HEK293 (cell line): ENCODE measurements around the gene ABCA2.

Experiments
- CTCF ChIA-PET: fragments of 350-600 bp; formaldehyde crosslinking; extraction: SDS; loops from one replicate; lab custom pipeline; 2021; ENCODE audit warnings: antibody characterized with exemption; lab: Yijun Ruan, JAX
- POLR2A ChIA-PET: fragments of 300-600 bp; formaldehyde crosslinking; extraction: SDS; loops from one replicate; lab custom pipeline; 2020; ENCODE audit warnings: antibody characterized with exemption, inconsistent platforms; lab: Yijun Ruan, JAX
- H3K27ac ChIP-seq: fragments of 200-500 bp; sonication (Bioruptor generic); 2 replicates; pipeline ENCODE4 v1.5.1; 2014; ENCODE audit warnings: low read depth, low read length, control low read depth, inconsistent platforms; ENCODE audit errors: extremely low read depth
- H3K36me3 ChIP-seq, 2 experiments: fragments of 200-500 bp in 1 of 2; sonication (Bioruptor generic) in 1 of 2; 1 replicate in 1 of 2; 2 replicates in 1 of 2; pipeline ENCODE4 v1.5.1; 2014 to 2017; ENCODE audit warnings: inconsistent platforms in 2 of 2, low read length in 2 of 2; ENCODE audit not compliant: control insufficient read depth in 2 of 2, insufficient read depth in 1 of 2
- H3K4me1 ChIP-seq: fragments of 200-500 bp; sonication (Bioruptor generic); 2 replicates; pipeline ENCODE4 v1.5.1; 2014; ENCODE audit warnings: mild to moderate bottlenecking, low read length, inconsistent platforms; ENCODE audit not compliant: control insufficient read depth, insufficient read depth
- H3K4me3 ChIP-seq: 2 replicates; pipeline ENCODE4 v1.5.1; 2011; ENCODE audit warnings: low read depth, mild to moderate bottlenecking, control low read depth, low read length, moderate library complexity
- H3K9me3 ChIP-seq: fragments of 200-500 bp; sonication (Bioruptor generic); 2 replicates; pipeline ENCODE4 v1.5.1; 2014; ENCODE audit warnings: low read depth, low read length, inconsistent platforms; ENCODE audit not compliant: control insufficient read depth, insufficient read depth
- CTCF ChIP-seq: fragments of 450-650 bp; formaldehyde crosslinking; IDR thresholded peaks from 2 replicates; pipeline ENCODE4 v1.5.1; 2016; ENCODE audit warnings: missing biosample characterization, missing genetic modification characterization
- GLI2 ChIP-seq: fragments of 450-650 bp; formaldehyde crosslinking; IDR thresholded peaks from 2 replicates; pipeline ENCODE4; 2017; ENCODE audit warnings: missing biosample characterization, missing genetic modification characterization, low read depth, borderline replicate concordance
- GLIS1 ChIP-seq: fragments of 450-650 bp; formaldehyde crosslinking; IDR thresholded peaks from 2 replicates; pipeline ENCODE4 v1.5.1; 2016; ENCODE audit warnings: missing biosample characterization, missing genetic modification characterization
- GLIS2 ChIP-seq: fragments of 450-650 bp; formaldehyde crosslinking; IDR thresholded peaks from 2 replicates; pipeline ENCODE4 v1.5.1; 2016; ENCODE audit warnings: missing biosample characterization, missing genetic modification characterization
- KLF1 ChIP-seq: fragments of 450-650 bp; formaldehyde crosslinking; IDR thresholded peaks from 2 replicates; pipeline ENCODE4 v1.5.1; 2016; ENCODE audit warnings: missing biosample characterization, missing genetic modification characterization
- KLF7 ChIP-seq: fragments of 450-650 bp; formaldehyde crosslinking; IDR thresholded peaks from 2 replicates; pipeline ENCODE4 v1.5.1; 2016; ENCODE audit warnings: missing biosample characterization, missing genetic modification characterization, borderline replicate concordance
- WT1 ChIP-seq: fragments of 450-650 bp; formaldehyde crosslinking; IDR thresholded peaks from 2 replicates; pipeline ENCODE4 v1.5.1; 2016; ENCODE audit warnings: missing biosample characterization, missing genetic modification characterization
- YY1 ChIP-seq: fragments of 450-650 bp; formaldehyde crosslinking; IDR thresholded peaks from 2 replicates; pipeline ENCODE4 v1.5.1; 2018; ENCODE audit warnings: missing biosample characterization, missing genetic modification characterization
- ZBTB10 ChIP-seq: fragments of 450-650 bp; formaldehyde crosslinking; IDR thresholded peaks from 2 replicates; pipeline ENCODE4 v1.5.1; 2016; ENCODE audit warnings: missing biosample characterization, missing genetic modification characterization
- ZNF121 ChIP-seq: fragments of 450-650 bp; formaldehyde crosslinking; IDR thresholded peaks from 2 replicates; pipeline ENCODE4 v1.5.1; 2016; ENCODE audit warnings: missing biosample characterization, missing genetic modification characterization
- ZNF16 ChIP-seq: fragments of 450-650 bp; formaldehyde crosslinking; IDR thresholded peaks from 2 replicates; pipeline ENCODE4 v1.5.1; 2016; ENCODE audit warnings: low read depth, missing biosample characterization, missing genetic modification characterization
- ZNF274 ChIP-seq, 2 experiments: fragments of 200-500 bp in 1 of 2; fragments of 450-650 bp in 1 of 2; sonication (Bioruptor generic) in 1 of 2; formaldehyde crosslinking in 1 of 2; IDR thresholded peaks; 2 replicates each; pipeline versions ENCODE4 v1.5.1 to v1.6.1; 2014 to 2016; ENCODE audit warnings: borderline replicate concordance in 1 of 2, inconsistent platforms in 1 of 2, low read length in 1 of 2, missing biosample characterization in 1 of 2, missing genetic modification characterization in 1 of 2
- ZNF341 ChIP-seq: fragments of 450-650 bp; formaldehyde crosslinking; IDR thresholded peaks from 2 replicates; pipeline ENCODE4; 2016; ENCODE audit warnings: low read depth, missing biosample characterization, missing genetic modification characterization
- ZNF391 ChIP-seq: fragments of 450-650 bp; formaldehyde crosslinking; IDR thresholded peaks from 2 replicates; pipeline ENCODE4 v1.5.1; 2016; ENCODE audit warnings: low read depth, missing biosample characterization, missing genetic modification characterization, borderline replicate concordance
- ZNF514 ChIP-seq: fragments of 450-650 bp; formaldehyde crosslinking; IDR thresholded peaks from 2 replicates; pipeline ENCODE4 v1.5.1; 2016; ENCODE audit warnings: missing biosample characterization, missing genetic modification characterization
- ZNF571 ChIP-seq: fragments of 450-650 bp; formaldehyde crosslinking; IDR thresholded peaks from 2 replicates; pipeline ENCODE4 v1.5.0; 2017; ENCODE audit warnings: missing biosample characterization, missing genetic modification characterization
- ZNF701 ChIP-seq: fragments of 450-650 bp; formaldehyde crosslinking; IDR thresholded peaks from 2 replicates; pipeline ENCODE4 v1.5.1; 2016; ENCODE audit warnings: missing biosample characterization, missing genetic modification characterization
- ZNF707 ChIP-seq: fragments of 450-650 bp; formaldehyde crosslinking; IDR thresholded peaks from 2 replicates; pipeline ENCODE4 v1.5.1; 2016; ENCODE audit warnings: missing biosample characterization, missing genetic modification characterization
- ZNF777 ChIP-seq: fragments of 450-650 bp; formaldehyde crosslinking; IDR thresholded peaks from 2 replicates; pipeline ENCODE4 v1.5.1; 2017; ENCODE audit warnings: missing biosample characterization, missing genetic modification characterization, borderline replicate concordance
- TF ChIP-seq, protein P1 (sequence below): fragments of 450-650 bp; formaldehyde crosslinking; IDR thresholded peaks from 2 replicates; pipeline ENCODE4 v1.5.1; 2016; ENCODE audit warnings: missing biosample characterization, missing genetic modification characterization
- TF ChIP-seq, protein P2 (sequence below): fragments of 450-650 bp; IDR thresholded peaks from 2 replicates; pipeline ENCODE4 v1.5.1; 2018; ENCODE audit warnings: missing biosample characterization, missing genetic modification characterization

The ABCA2 gene

GRCh38 chr9:136994180-136994887 is 33.7 kb downstream of the ABCA2 start:
- TF ChIP-seq ZNF514 (tag by site-specific recombination) (no peak), ZNF341 (0 out of 2 replicates have a peak, but pooled peaks have one; percentile 33), GLIS1 (tag by site-specific recombination) (no peak), ZNF571 (no peak), GLI2 (tag by site-specific recombination) (no peak), ZNF16 (no peak), ZNF274 (IDR thresholded peaks at IDR 0.05; ENCODE audit: low read length) (no peak), ZNF274 (tag by site-specific recombination; IDR thresholded peaks at IDR 0.05; ENCODE audit: borderline replicate concordance) (no peak), CTCF (tag by site-specific recombination) (no peak), ZNF777 (tag by site-specific recombination) (no peak)
- TF ChIP-seq, protein P1, sequence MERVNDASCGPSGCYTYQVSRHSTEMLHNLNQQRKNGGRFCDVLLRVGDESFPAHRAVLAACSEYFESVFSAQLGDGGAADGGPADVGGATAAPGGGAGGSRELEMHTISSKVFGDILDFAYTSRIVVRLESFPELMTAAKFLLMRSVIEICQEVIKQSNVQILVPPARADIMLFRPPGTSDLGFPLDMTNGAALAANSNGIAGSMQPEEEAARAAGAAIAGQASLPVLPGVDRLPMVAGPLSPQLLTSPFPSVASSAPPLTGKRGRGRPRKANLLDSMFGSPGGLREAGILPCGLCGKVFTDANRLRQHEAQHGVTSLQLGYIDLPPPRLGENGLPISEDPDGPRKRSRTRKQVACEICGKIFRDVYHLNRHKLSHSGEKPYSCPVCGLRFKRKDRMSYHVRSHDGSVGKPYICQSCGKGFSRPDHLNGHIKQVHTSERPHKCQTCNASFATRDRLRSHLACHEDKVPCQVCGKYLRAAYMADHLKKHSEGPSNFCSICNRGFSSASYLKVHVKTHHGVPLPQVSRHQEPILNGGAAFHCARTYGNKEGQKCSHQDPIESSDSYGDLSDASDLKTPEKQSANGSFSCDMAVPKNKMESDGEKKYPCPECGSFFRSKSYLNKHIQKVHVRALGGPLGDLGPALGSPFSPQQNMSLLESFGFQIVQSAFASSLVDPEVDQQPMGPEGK (tag by site-specific recombination), result 0 out of 2 replicates have a peak, but pooled peaks have one; percentile 5
- TF ChIP-seq, all 188 proteins: peak for 2
- Histone ChIP-seq H3K36me3 (peaks cover 0 to 18% of the 10 kb centered on the region in 2 experiments; a peak in 1 of 3 replicates), H3K4me1 (peaks cover 5% of the 10 kb centered on the region), H3K27ac (no peak overlapping the region), H3K4me3 (no peak overlapping the region), H3K9me3 (no peaks in the 10 kb centered on the region)
- ChIA-PET POLR2A (interaction anchor here (1.6 to 2.8 kb wide), 3 partner anchors 8 to 128 kb away, joined by 4 to 25 read pairs (median 24); partner anchors contain the start of gene EDF1), CTCF (interaction anchor here (0.7 to 2.9 kb wide), 4 partner anchors 21 to 46 kb away, joined by 3 to 28 read pairs (median 14); no protein-coding TSS in a partner anchor)

GRCh38 chr9:136992819-136993369 is 35.1 kb downstream of the ABCA2 start:
- peak overlapping the region; percentile 83 for H3K27ac ChIP-seq
- H3K36me3 ChIP-seq, result peaks cover 0 to 18% of the 10 kb centered on the region in 2 experiments; a peak in 1 of 3 replicates
- H3K4me3 ChIP-seq, result peak overlapping the region; percentile 72
- H3K4me1 ChIP-seq, result peaks cover 5% of the 10 kb centered on the region
- ChIA-PET POLR2A (interaction anchor here (0.6 to 2.8 kb wide), 22 partner anchors 9 to 464 kb away, joined by 3 to 25 read pairs (median 5); partner anchors contain the start of genes EDF1, FBXW5, MAN1B1 and PTGDS), CTCF (interaction anchor here (0.7 to 2.9 kb wide), 9 partner anchors 12 to 206 kb away, joined by 3 to 28 read pairs (median 4); no protein-coding TSS in a partner anchor)
- no peaks in the 10 kb centered on the region for H3K9me3 ChIP-seq
- TF ChIP-seq KLF1 (tag by site-specific recombination), result peak; percentile 6
- TF ChIP-seq ZNF391 (tag by site-specific recombination), result no peak
- 0 out of 2 replicates have a peak, but pooled peaks have one; percentile 5 for TF ChIP-seq ZBTB10 (tag by site-specific recombination)
- TF ChIP-seq GLIS2 (tag by site-specific recombination), result peak; percentile 53
- TF ChIP-seq, protein P2, sequence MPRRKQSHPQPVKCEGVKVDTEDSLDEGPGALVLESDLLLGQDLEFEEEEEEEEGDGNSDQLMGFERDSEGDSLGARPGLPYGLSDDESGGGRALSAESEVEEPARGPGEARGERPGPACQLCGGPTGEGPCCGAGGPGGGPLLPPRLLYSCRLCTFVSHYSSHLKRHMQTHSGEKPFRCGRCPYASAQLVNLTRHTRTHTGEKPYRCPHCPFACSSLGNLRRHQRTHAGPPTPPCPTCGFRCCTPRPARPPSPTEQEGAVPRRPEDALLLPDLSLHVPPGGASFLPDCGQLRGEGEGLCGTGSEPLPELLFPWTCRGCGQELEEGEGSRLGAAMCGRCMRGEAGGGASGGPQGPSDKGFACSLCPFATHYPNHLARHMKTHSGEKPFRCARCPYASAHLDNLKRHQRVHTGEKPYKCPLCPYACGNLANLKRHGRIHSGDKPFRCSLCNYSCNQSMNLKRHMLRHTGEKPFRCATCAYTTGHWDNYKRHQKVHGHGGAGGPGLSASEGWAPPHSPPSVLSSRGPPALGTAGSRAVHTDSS (tag by site-specific recombination), result no peak
- no peak for TF ChIP-seq ZNF701 (tag by site-specific recombination)
- TF ChIP-seq, protein P1 (tag by site-specific recombination), result peak; percentile 57; the same call in 1 of the 2 replicates
- TF ChIP-seq YY1 (tag by site-specific recombination), result no peak
- no peak for TF ChIP-seq ZNF121 (tag by site-specific recombination)
- 0 out of 2 replicates have a peak, but pooled peaks have one; percentile 3 for TF ChIP-seq KLF7 (tag by site-specific recombination)
- 0 out of 2 replicates have a peak, but pooled peaks have one; percentile 28 for TF ChIP-seq ZNF707 (tag by site-specific recombination)
- TF ChIP-seq WT1 (tag by site-specific recombination), result 0 out of 2 replicates have a peak, but pooled peaks have one; percentile 6
